HepG2 (cell line): Measurements from ENCODE around the gene TREM1. TPM values are rescaled to one million over a fixed set of nuclear protein-coding genes. Genes with fewer than 3 reads are reported as not detected.
A peak's percentile ranks its signal among the peaks of the same experiment; 100 is the strongest.

Source experiments
- BCL6 ChIP-seq: IDR thresholded peaks from 2 replicates; pipeline ENCODE4 v1.6.1; 2016; ENCODE audit warnings: missing genetic modification reagents, missing compliant biosample characterization
- BRCA1 ChIP-seq: sonication (generic); formaldehyde crosslinking; IDR thresholded peaks from 2 replicates; pipeline ENCODE4 v1.4.0; 2020; ENCODE audit warnings: missing genetic modification reagents
- CCAR2 ChIP-seq: fragments of 200-400 bp; formaldehyde crosslinking; optimal IDR thresholded peaks from 2 replicates; pipeline ENCODE3; 2018; ENCODE audit warnings: low read depth, mild to moderate bottlenecking, low read length, moderate library complexity
- FOSL2 ChIP-seq: sonication (generic); formaldehyde crosslinking; IDR thresholded peaks from 2 replicates; pipeline ENCODE4 v1.4.0; 2020; ENCODE audit warnings: missing genetic modification reagents
- HCFC1 ChIP-seq: fragments of 150-350 bp; IDR thresholded peaks from 2 replicates; pipeline ENCODE4 v1.6.1; 2014; ENCODE audit warnings: low read depth, low read length
- HNRNPL ChIP-seq: fragments of 200-400 bp; formaldehyde crosslinking; IDR thresholded peaks from 2 replicates; pipeline ENCODE4 v1.6.1; 2017; ENCODE audit warnings: mild to moderate bottlenecking, low read depth, low read length
- KDM6A ChIP-seq: IDR thresholded peaks from 2 replicates; pipeline ENCODE4 v1.6.1; 2016; ENCODE audit warnings: low read depth
- KLF16 ChIP-seq, 2 experiments: sonication (generic) in 1 of 2; formaldehyde crosslinking in 1 of 2; IDR thresholded peaks; 2 replicates each; pipeline versions ENCODE4 v1.6.1 to v1.8.0; 2016 to 2023; ENCODE audit warnings: missing genetic modification reagents in 2 of 2, missing compliant biosample characterization in 1 of 2
- RBM22 ChIP-seq: fragments of 200-400 bp; formaldehyde crosslinking; optimal IDR thresholded peaks from 2 replicates; pipeline ENCODE3; 2017; ENCODE audit warnings: mild to moderate bottlenecking, low read length, moderate library complexity
- SALL1 ChIP-seq: sonication (generic); formaldehyde crosslinking; IDR thresholded peaks from 2 replicates; pipeline ENCODE4 v1.8.0; 2022; ENCODE audit warnings: mild to moderate bottlenecking, missing genetic modification reagents
- SMARCC2 ChIP-seq: fragments of 450-650 bp; IDR thresholded peaks from 2 replicates; pipeline ENCODE4 v1.6.1; 2017; ENCODE audit warnings: antibody characterized with exemption, mild to moderate bottlenecking
- SP4 ChIP-seq: sonication (generic); formaldehyde crosslinking; IDR thresholded peaks from 2 replicates; pipeline ENCODE4 v1.8.1; 2023; ENCODE audit warnings: mild to moderate bottlenecking, missing genetic modification reagents
- SYNCRIP ChIP-seq: fragments of 200-400 bp; formaldehyde crosslinking; IDR thresholded peaks from 2 replicates; pipeline ENCODE4 v1.6.1; 2018; ENCODE audit warnings: mild to moderate bottlenecking, low read depth, low read length; ENCODE audit not compliant: insufficient read depth
- ZMYM3 ChIP-seq: sonication (generic); formaldehyde crosslinking; IDR thresholded peaks from 2 replicates; pipeline ENCODE4 v1.5.1; 2020; ENCODE audit warnings: mild to moderate bottlenecking, missing genetic modification reagents
- ZNF124 ChIP-seq: sonication (generic); formaldehyde crosslinking; IDR thresholded peaks from 2 replicates; pipeline ENCODE4 v1.4.0; 2020; ENCODE audit warnings: missing genetic modification reagents
- ZNF160 ChIP-seq: sonication (generic); formaldehyde crosslinking; IDR thresholded peaks from 2 replicates; pipeline ENCODE4 v1.8.0; 2022; ENCODE audit warnings: mild to moderate bottlenecking, inconsistent platforms, missing genetic modification reagents
- ZNF225 ChIP-seq: sonication (generic); formaldehyde crosslinking; IDR thresholded peaks from 2 replicates; pipeline ENCODE4 v1.4.0; 2020; ENCODE audit warnings: mild to moderate bottlenecking, missing genetic modification reagents
- ZNF251 ChIP-seq: sonication (generic); formaldehyde crosslinking; IDR thresholded peaks from 2 replicates; pipeline ENCODE4 v1.9.0; 2021; ENCODE audit warnings: mild to moderate bottlenecking, missing genetic modification reagents
- ZNF7 ChIP-seq: IDR thresholded peaks from 2 replicates; pipeline ENCODE4 v1.6.1; 2016; ENCODE audit warnings: missing biosample characterization, missing genetic modification reagents
- ZNF747 ChIP-seq: sonication (generic); formaldehyde crosslinking; IDR thresholded peaks from 2 replicates; pipeline ENCODE4 v1.8.1; 2023; ENCODE audit warnings: missing genetic modification reagents, mild to moderate bottlenecking, borderline replicate concordance
- ZNF792 ChIP-seq: IDR thresholded peaks from 2 replicates; pipeline ENCODE4 v1.6.1; 2016
- ZNF878 ChIP-seq: sonication (generic); formaldehyde crosslinking; IDR thresholded peaks from 2 replicates; pipeline ENCODE4 v1.8.1; 2023; ENCODE audit warnings: mild to moderate bottlenecking, missing genetic modification reagents, moderate library complexity
- ZNF883 ChIP-seq: sonication (generic); formaldehyde crosslinking; IDR thresholded peaks from 2 replicates; pipeline ENCODE4 v1.5.1; 2020; ENCODE audit warnings: mild to moderate bottlenecking, missing genetic modification reagents; ENCODE audit errors: not compliant biosample characterization
- polyA plus RNA-seq, 8 experiments: library from polyadenylated mRNA; depleted of rRNA in 3 of 8; stranded (reverse) in 7 of 8; unstranded in 1 of 8; fragments of >200 nt; fragmentation: Illumina TruSeq in 4 of 8; extraction: Trizol in 4 of 8; gene quantifications; 2 replicates each; pipeline versions ENCODE4 v1.2.1 to v1.2.3, GENCODE V29; 2011 to 2016; ENCODE audit warnings: low read depth in 4 of 8, missing spikeins in 1 of 8, mixed read lengths in 1 of 8; ENCODE audit not compliant: insufficient read depth in 1 of 8
- total RNA-seq, 5 experiments: library from RNA; depleted of rRNA; stranded (reverse); fragments of >200 nt; fragmentation: Illumina TruSeq; extraction: Trizol; gene quantifications; 2 replicates each; pipeline ENCODE4 v1.2.3, GENCODE V29; 2016; ENCODE audit warnings: low read depth in 1 of 5
- TF ChIP-seq, protein P1 (sequence below): sonication (generic); formaldehyde crosslinking; IDR thresholded peaks from 2 replicates; pipeline ENCODE4 v1.4.0; 2020; ENCODE audit warnings: mild to moderate bottlenecking, low read depth, missing genetic modification reagents
- TF ChIP-seq, protein P2 (sequence below): IDR thresholded peaks from 2 replicates; pipeline ENCODE4 v1.6.1; 2016; ENCODE audit warnings: low read depth, borderline replicate concordance
- TF ChIP-seq, protein P3 (sequence below): sonication (generic); formaldehyde crosslinking; IDR thresholded peaks from 2 replicates; pipeline ENCODE4 v1.8.1; 2023; ENCODE audit warnings: mild to moderate bottlenecking, inconsistent platforms, moderate library complexity, missing genetic modification reagents, borderline replicate concordance
- TF ChIP-seq, protein P4 (sequence below): sonication (generic); formaldehyde crosslinking; IDR thresholded peaks from 2 replicates; pipeline ENCODE4 v1.8.1; 2023; ENCODE audit warnings: mild to moderate bottlenecking, moderate library complexity, missing genetic modification reagents

TREM1 gene
- total and polyA plus RNA-seq, 2 of the 13 experiments (the other 11 are each of a cell fraction or from before 2014, with no cell fraction given), result 0.49 TPM; not detected in 1

DNA sequence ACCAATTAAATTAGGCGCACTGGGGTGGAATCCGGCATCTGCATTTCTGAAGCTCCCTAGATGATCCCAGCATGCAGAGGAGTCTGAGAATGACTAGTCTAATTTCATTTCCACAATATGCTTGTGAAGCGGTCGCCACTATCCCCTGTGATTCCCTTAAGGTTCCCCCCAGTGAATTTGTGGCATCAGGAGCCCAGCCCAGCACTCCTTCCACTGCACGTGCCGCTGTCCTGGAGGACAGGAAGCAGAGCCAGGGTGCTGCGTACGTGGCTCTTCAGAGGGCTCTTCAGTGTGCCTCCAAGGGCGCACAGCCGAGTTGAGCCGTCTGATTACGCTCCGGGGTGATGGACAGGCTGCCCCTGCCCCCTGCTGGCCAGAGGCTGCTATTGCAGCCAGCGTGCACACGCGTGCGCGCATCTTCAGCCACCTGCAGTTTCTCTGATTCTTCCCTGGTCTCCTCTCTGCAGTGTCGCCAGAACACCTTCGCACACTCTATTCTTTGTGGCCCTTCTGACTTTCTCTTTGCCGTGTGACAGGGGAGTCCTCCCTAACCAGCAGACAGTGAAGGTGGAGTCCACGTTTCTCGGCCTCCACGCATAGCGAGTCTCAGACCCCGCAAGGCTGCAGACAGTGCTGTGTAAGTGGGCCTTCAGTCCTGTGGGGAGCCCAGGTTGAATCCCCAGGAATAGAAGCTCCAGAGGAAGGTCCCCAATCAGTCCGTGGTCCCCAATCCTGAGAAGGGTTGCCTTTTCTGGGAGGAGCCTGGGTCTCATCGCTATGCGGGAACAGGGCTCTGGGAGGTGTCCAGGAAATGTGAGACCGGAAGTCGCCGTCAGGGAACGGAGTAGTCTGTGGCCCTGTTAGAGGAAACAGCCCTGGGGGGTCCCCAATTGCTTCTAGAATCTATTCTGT, 32.4 kb upstream of the TREM1 start (continued):
- TF ChIP-seq, protein P1, sequence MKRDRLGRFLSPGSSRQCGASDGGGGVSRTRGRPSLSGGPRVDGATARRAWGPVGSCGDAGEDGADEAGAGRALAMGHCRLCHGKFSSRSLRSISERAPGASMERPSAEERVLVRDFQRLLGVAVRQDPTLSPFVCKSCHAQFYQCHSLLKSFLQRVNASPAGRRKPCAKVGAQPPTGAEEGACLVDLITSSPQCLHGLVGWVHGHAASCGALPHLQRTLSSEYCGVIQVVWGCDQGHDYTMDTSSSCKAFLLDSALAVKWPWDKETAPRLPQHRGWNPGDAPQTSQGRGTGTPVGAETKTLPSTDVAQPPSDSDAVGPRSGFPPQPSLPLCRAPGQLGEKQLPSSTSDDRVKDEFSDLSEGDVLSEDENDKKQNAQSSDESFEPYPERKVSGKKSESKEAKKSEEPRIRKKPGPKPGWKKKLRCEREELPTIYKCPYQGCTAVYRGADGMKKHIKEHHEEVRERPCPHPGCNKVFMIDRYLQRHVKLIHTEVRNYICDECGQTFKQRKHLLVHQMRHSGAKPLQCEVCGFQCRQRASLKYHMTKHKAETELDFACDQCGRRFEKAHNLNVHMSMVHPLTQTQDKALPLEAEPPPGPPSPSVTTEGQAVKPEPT, result peak; percentile 69; the same call in 1 of the 2 replicates
- 0 out of 2 replicates have a peak, but pooled peaks have one; percentile 42 for TF ChIP-seq SP4 (CRISPR knock-in tag)
- TF ChIP-seq ZNF124 (CRISPR knock-in tag), result peak; percentile 77; the same call in 1 of the 2 replicates
- TF ChIP-seq HCFC1, result no peak
- peak; percentile 57 for TF ChIP-seq FOSL2
- TF ChIP-seq KLF16 (CRISPR knock-in tag; IDR thresholded peaks at IDR 0.05), result peak in 1 of 2 experiments; percentile 81; a peak in 2 of 4 replicates
- TF ChIP-seq ZNF792 (CRISPR knock-in tag), result peak; percentile 47; the same call in 1 of the 2 replicates
- no peak for TF ChIP-seq CCAR2
- TF ChIP-seq RBM22, result no peak
- TF ChIP-seq KDM6A (CRISPR knock-in tag), result no peak
- TF ChIP-seq BCL6, result 0 out of 2 replicates have a peak, but pooled peaks have one; percentile 22
- TF ChIP-seq, protein P2, sequence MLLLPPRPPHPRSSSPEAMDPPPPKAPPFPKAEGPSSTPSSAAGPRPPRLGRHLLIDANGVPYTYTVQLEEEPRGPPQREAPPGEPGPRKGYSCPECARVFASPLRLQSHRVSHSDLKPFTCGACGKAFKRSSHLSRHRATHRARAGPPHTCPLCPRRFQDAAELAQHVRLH (CRISPR knock-in tag), result peak; percentile 48; the same call in 1 of the 2 replicates
- TF ChIP-seq HNRNPL, result no peak
- TF ChIP-seq SMARCC2, result no peak
- no peak for TF ChIP-seq ZNF251 (CRISPR knock-in tag)
- peak; percentile 74; the same call in 1 of the 2 replicates for TF ChIP-seq ZMYM3
- TF ChIP-seq SALL1 (CRISPR knock-in tag), result peak; percentile 78
- no peak for TF ChIP-seq SYNCRIP
- TF ChIP-seq, protein P3, sequence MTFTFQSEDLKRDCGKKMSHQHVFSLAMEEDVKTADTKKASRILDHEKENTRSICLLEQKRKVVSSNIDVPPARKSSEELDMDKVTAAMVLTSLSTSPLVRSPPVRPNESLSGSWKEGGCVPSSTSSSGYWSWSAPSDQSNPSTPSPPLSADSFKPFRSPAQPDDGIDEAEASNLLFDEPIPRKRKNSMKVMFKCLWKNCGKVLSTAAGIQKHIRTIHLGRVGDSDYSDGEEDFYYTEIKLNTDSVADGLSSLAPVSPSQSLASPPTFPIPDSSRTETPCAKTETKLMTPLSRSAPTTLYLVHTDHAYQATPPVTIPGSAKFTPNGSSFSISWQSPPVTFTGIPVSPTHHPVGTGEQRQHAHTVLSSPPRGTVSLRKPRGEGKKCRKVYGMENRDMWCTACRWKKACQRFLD, result no peak
- no peak for TF ChIP-seq ZNF878 (CRISPR knock-in tag)
- TF ChIP-seq, protein P4, sequence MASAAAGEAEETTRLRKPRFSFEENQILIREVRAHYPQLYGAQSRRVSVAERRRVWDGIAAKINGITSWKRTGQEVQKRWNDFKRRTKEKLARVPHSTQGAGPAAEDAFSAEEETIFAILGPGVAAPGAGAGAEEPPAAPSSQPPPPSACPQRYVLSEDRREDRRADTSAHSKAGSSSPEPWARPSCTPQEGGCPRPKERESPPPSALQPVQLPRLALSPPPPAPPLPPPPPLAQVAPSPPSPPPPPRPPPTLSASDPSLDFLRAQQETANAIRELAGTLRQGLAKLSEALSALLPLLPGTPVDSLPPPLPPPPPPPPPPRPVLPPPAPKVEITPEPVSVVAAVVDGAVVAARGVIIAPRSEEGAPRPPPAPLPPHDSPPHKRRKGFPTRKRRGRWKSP (CRISPR knock-in tag), result no peak
- TF ChIP-seq BRCA1 (CRISPR knock-in tag), result no peak
- 0 out of 2 replicates have a peak, but pooled peaks have one; percentile 38 for TF ChIP-seq ZNF225
- 0 out of 2 replicates have a peak, but pooled peaks have one; percentile 68 for TF ChIP-seq ZNF160 (CRISPR knock-in tag)
- TF ChIP-seq ZNF883 (CRISPR knock-in tag), result no peak
- no peak for TF ChIP-seq ZNF7
- 0 out of 2 replicates have a peak, but pooled peaks have one; percentile 21 for TF ChIP-seq ZNF747 (CRISPR knock-in tag)
